ENCODE results near the gene OTOA. TPM values are rescaled to one million over a fixed set of nuclear protein-coding genes. Genes with fewer than 3 reads are reported as not detected.
"Not testable (repeated sequence)": the region's sequence is repeated elsewhere in the genome, so short reads cannot be mapped to it uniquely, and the experiment has no call there.

The OTOA gene
- total RNA-seq, 2 experiments from 2014 or later = not detected

- CTCF ChIA-PET = interaction anchor here (1.2 kb wide), 1 partner anchor 24 kb away, joined by 3 read pairs; no protein-coding TSS in a partner anchor
- H3K27me3 Mint-ChIP-seq (ENCODE audit: low read depth) = peaks cover 3% of the 10 kb centered on the region
- H3K36me3 Mint-ChIP-seq (ENCODE audit: low read depth) = no peaks in the 10 kb centered on the region
- H3K4me1 Mint-ChIP-seq (ENCODE audit: low read depth) = no peaks in the 10 kb centered on the region
- H3K9me3 Mint-ChIP-seq = peaks cover 3% of the 10 kb centered on the region
- intact Hi-C loops (cut with micrococcal nuclease) = no loop called here
- no peak overlapping the region for H3K27ac Mint-ChIP-seq
- H3K4me3 Mint-ChIP-seq = no peak overlapping the region
- DNase-seq = no peak
Measured at GRCh38 chr16:21685034-21685455, 21.3 kb downstream of the OTOA start.

GRCh38 chr16:21689107-21689506 is 25.3 kb downstream of the OTOA start:
- intact Hi-C loops (cut with micrococcal nuclease) = no loop called here
- Mint-ChIP-seq H3K4me1 (ENCODE audit: low read depth) (no peaks in the 10 kb centered on the region), H3K4me3 (no peak overlapping the region), H3K27ac (no peak overlapping the region), H3K27me3 (ENCODE audit: low read depth) (no peaks in the 10 kb centered on the region), H3K36me3 (ENCODE audit: low read depth) (no peaks in the 10 kb centered on the region), H3K9me3 (peaks cover 3% of the 10 kb centered on the region)
- no peak for DNase-seq
- CTCF ChIA-PET = no interaction called here

- H3K4me3 Mint-ChIP-seq; CTCF ChIA-PET; H3K27me3 Mint-ChIP-seq (ENCODE audit: low read depth); DNase-seq; H3K36me3 Mint-ChIP-seq (ENCODE audit: low read depth); H3K4me1 Mint-ChIP-seq (ENCODE audit: low read depth); H3K27ac Mint-ChIP-seq; H3K9me3 Mint-ChIP-seq; intact Hi-C loops (cut with micrococcal nuclease): not testable (repeated sequence)
Measured at GRCh38 chr16:21690967-21691366, 27.2 kb downstream of the OTOA start.

GRCh38 chr16:21694609-21695008 is 30.8 kb downstream of the OTOA start:
- Mint-ChIP-seq H3K27ac (no peak overlapping the region), H3K4me1 (ENCODE audit: low read depth) (no peaks in the 10 kb centered on the region), H3K4me3 (no peak overlapping the region), H3K27me3 (ENCODE audit: low read depth) (no peaks in the 10 kb centered on the region), H3K36me3 (ENCODE audit: low read depth) (no peaks in the 10 kb centered on the region), H3K9me3 (no peaks in the 10 kb centered on the region)
- intact Hi-C loops (cut with micrococcal nuclease) = no loop called here
- no peak for DNase-seq
- CTCF ChIA-PET = interaction anchor here (1.0 to 1.7 kb wide), 2 partner anchors 10 to 37 kb away, joined by 4 to 8 read pairs; no protein-coding TSS in a partner anchor

- CTCF ChIA-PET = interaction anchor here (0.7 kb wide), 1 partner anchor 11 kb away, joined by 4 read pairs; no protein-coding TSS in a partner anchor
- Mint-ChIP-seq H3K4me1 (ENCODE audit: low read depth) (no peaks in the 10 kb centered on the region), H3K4me3 (no peak overlapping the region), H3K36me3 (ENCODE audit: low read depth) (no peaks in the 10 kb centered on the region), H3K27ac (no peak overlapping the region), H3K27me3 (ENCODE audit: low read depth) (no peaks in the 10 kb centered on the region), H3K9me3 (no peaks in the 10 kb centered on the region)
- DNase-seq = no peak
- intact Hi-C loops (cut with micrococcal nuclease) = no loop called here
Measured at GRCh38 chr16:21697032-21697431, 33.3 kb downstream of the OTOA start.

DNA sequence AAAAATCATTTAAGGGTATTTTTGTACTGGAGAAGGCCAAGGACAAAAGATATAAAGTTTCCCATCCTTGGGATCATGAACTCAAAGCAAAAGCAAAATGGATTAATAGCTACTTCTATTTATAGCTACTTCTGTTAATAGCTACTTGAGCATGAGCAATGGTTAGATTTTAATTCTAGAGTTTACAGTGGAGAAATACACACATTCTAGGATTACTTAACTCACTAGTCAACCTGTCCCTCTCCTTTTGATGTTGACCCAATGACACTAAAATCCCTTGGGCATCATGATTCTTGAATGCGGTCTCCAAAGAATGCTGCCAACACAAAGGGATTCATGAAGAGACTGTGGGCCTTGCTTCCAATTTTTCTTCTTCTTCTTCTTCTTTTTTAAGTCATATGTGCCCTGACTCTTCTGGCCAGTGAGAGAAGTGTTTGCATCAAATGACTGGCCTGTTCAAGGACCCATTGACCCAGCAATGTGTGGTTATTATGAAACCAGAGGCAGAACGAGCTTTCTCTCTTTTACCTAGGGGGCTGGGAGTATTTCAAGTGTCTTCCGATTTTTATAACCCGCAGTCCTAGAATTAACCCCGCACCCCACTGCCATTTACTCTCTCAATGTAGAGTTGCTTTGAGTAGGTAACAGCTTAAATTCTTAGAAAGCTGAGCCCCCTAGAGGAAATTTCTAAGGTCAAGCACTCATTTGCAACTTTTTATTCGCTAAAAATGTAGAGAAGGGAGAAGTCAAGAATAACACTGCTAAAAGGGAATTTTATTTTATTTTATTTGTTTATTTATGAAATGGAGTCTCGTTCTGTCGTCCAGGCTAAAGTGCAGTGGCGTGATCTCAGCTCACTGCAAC is 34.6 kb downstream of the OTOA start:
- Mint-ChIP-seq H3K4me1 (ENCODE audit: low read depth) (no peaks in the 10 kb centered on the region), H3K27ac (no peak overlapping the region), H3K4me3 (no peak overlapping the region), H3K27me3 (ENCODE audit: low read depth) (no peaks in the 10 kb centered on the region), H3K36me3 (ENCODE audit: low read depth) (no peaks in the 10 kb centered on the region), H3K9me3 (no peaks in the 10 kb centered on the region)
- intact Hi-C loops (cut with micrococcal nuclease) = no loop called here
- CTCF ChIA-PET = interaction anchor here (0.6 to 1.2 kb wide), 4 partner anchors 10 to 1093 kb away, joined by 3 to 7 read pairs (median 4); no protein-coding TSS in a partner anchor
- DNase-seq = no peak

DNA sequence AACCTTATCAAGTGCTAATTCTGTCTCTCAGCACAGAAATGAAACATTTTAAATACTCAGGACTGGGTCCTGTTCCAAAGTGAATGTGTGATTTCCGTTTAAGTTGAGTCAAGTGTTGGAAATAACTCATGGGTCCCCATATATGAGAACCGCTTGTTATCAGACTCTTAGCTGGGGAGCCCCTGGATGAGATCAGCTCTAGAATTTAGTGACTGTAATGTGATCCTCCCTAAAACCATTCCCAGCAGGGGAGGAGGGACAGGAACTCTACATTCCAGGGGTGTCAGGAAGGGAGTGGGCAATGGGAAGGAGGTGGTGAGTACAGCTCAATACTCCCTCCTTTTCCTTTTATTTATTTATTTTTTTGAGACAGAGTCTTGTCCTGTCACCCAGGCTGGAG is 37.5 kb downstream of the OTOA start:
- Mint-ChIP-seq H3K27me3 (ENCODE audit: low read depth) (no peaks in the 10 kb centered on the region), H3K4me3 (no peak overlapping the region)

GRCh38 chr16:21702276-21702675 is 38.5 kb downstream of the OTOA start:
- no peak overlapping the region for H3K4me3 Mint-ChIP-seq
- CTCF ChIA-PET = no interaction called here
- intact Hi-C loops (cut with micrococcal nuclease) = no loop called here
- H3K27me3 Mint-ChIP-seq (ENCODE audit: low read depth) = no peaks in the 10 kb centered on the region
- H3K27ac Mint-ChIP-seq = no peak overlapping the region
- H3K36me3 Mint-ChIP-seq (ENCODE audit: low read depth) = no peaks in the 10 kb centered on the region
- H3K9me3 Mint-ChIP-seq = no peaks in the 10 kb centered on the region
- H3K4me1 Mint-ChIP-seq (ENCODE audit: low read depth) = no peaks in the 10 kb centered on the region
- DNase-seq = no peak

More for the DNA sequence above, 37.5 kb downstream of the OTOA start:
- no peak for DNase-seq
- H3K4me1 Mint-ChIP-seq (ENCODE audit: low read depth) = no peaks in the 10 kb centered on the region
- H3K9me3 Mint-ChIP-seq = no peaks in the 10 kb centered on the region
- no peaks in the 10 kb centered on the region for H3K36me3 Mint-ChIP-seq (ENCODE audit: low read depth)
- intact Hi-C loops (cut with micrococcal nuclease) = no loop called here
- no peak overlapping the region for H3K27ac Mint-ChIP-seq
- CTCF ChIA-PET = interaction anchor here (0.7 to 1.5 kb wide), 3 partner anchors 9 to 86 kb away, joined by 3 to 10 read pairs (median 3); no protein-coding TSS in a partner anchor

- CTCF ChIA-PET = no interaction called here
Measured at GRCh38 chr16:21703156-21703555, 39.4 kb downstream of the OTOA start.

DNA sequence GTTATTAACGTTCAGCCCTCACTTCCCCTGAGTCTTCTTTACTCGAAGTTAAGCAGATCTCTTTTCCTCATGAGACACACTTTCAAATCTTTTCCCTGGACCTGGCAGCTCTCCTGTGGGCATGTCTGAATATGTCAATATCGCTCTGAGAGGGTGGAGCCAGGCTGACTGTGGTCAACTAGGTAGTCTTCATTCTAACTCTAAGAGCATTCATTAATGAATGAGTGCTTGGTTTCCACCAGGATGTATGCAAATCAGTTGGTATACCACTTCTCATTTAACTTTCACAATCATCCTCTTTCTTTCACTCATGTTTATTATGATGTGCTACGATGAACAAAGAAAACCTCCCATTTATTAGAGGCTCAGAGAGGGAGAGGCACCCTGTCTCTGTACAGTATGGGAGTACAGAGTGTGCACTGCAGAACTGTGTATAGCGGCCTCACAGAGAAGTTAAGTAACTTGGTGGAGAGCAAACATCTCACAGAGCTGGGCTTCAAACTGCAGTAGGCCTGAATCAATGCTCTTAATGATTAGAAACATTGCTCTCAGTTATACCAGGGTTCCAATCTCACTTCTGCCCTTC is 39.9 kb downstream of the OTOA start:
- H3K4me1 Mint-ChIP-seq (ENCODE audit: low read depth) = peaks cover 3% of the 10 kb centered on the region
- no peaks in the 10 kb centered on the region for H3K27me3 Mint-ChIP-seq (ENCODE audit: low read depth)
- no peak overlapping the region for H3K4me3 Mint-ChIP-seq
- CTCF ChIA-PET = interaction anchor here (6.5 kb wide), 1 partner anchor 46 kb away, joined by 49 read pairs; no protein-coding TSS in a partner anchor
- no peak for DNase-seq
- intact Hi-C loops (cut with micrococcal nuclease) = no loop called here
- no peak overlapping the region for H3K27ac Mint-ChIP-seq
- no peaks in the 10 kb centered on the region for H3K36me3 Mint-ChIP-seq (ENCODE audit: low read depth)
- H3K9me3 Mint-ChIP-seq = no peaks in the 10 kb centered on the region

More at GRCh38 chr16:21703156-21703555, 39.4 kb downstream of the OTOA start:
- no peaks in the 10 kb centered on the region for H3K27me3 Mint-ChIP-seq (ENCODE audit: low read depth)
- no peak overlapping the region for H3K4me3 Mint-ChIP-seq
- no peaks in the 10 kb centered on the region for H3K4me1 Mint-ChIP-seq (ENCODE audit: low read depth)
- no peak for DNase-seq
- H3K27ac Mint-ChIP-seq = no peak overlapping the region
- no peaks in the 10 kb centered on the region for H3K9me3 Mint-ChIP-seq
- no peaks in the 10 kb centered on the region for H3K36me3 Mint-ChIP-seq (ENCODE audit: low read depth)
- intact Hi-C loops (cut with micrococcal nuclease) = no loop called here

GRCh38 chr16:21704266-21704665 is 40.5 kb downstream of the OTOA start:
- Mint-ChIP-seq H3K4me3 (no peak overlapping the region), H3K4me1 (ENCODE audit: low read depth) (peaks cover 4% of the 10 kb centered on the region), H3K27me3 (ENCODE audit: low read depth) (no peaks in the 10 kb centered on the region), H3K9me3 (no peaks in the 10 kb centered on the region), H3K36me3 (ENCODE audit: low read depth) (no peaks in the 10 kb centered on the region), H3K27ac (no peak overlapping the region)
- CTCF ChIA-PET = interaction anchor here (6.5 kb wide), 1 partner anchor 47 kb away, joined by 49 read pairs; no protein-coding TSS in a partner anchor
- intact Hi-C loops (cut with micrococcal nuclease) = no loop called here
- no peak for DNase-seq

- H3K27me3 Mint-ChIP-seq (ENCODE audit: low read depth) = no peaks in the 10 kb centered on the region
- peaks cover 4% of the 10 kb centered on the region for H3K4me1 Mint-ChIP-seq (ENCODE audit: low read depth)
- CTCF ChIA-PET = interaction anchor here (0.6 to 6.5 kb wide), 2 partner anchors 47 to 54 kb away, joined by 3 to 49 read pairs; no protein-coding TSS in a partner anchor
- H3K36me3 Mint-ChIP-seq (ENCODE audit: low read depth) = no peaks in the 10 kb centered on the region
- no peak overlapping the region for H3K4me3 Mint-ChIP-seq
- H3K9me3 Mint-ChIP-seq = no peaks in the 10 kb centered on the region
- intact Hi-C loops (cut with micrococcal nuclease) = no loop called here
- H3K27ac Mint-ChIP-seq = no peak overlapping the region
- no peak for DNase-seq
Measured at GRCh38 chr16:21704733-21705132, 41.0 kb downstream of the OTOA start.
